HEK293 (cell line): ENCODE measurements around the gene ULBP1.

Experiments used
- CTCF ChIA-PET: fragments of 350-600 bp; formaldehyde crosslinking; extraction: SDS; loops from one replicate; lab custom pipeline; 2021; ENCODE audit warnings: antibody characterized with exemption; lab: Yijun Ruan, JAX
- POLR2A ChIA-PET: fragments of 300-600 bp; formaldehyde crosslinking; extraction: SDS; loops from one replicate; lab custom pipeline; 2020; ENCODE audit warnings: antibody characterized with exemption, inconsistent platforms; lab: Yijun Ruan, JAX
- H3K27ac ChIP-seq: fragments of 200-500 bp; sonication (Bioruptor generic); 2 replicates; pipeline ENCODE4 v1.5.1; 2014; ENCODE audit warnings: low read depth, low read length, control low read depth, inconsistent platforms; ENCODE audit errors: extremely low read depth
- H3K36me3 ChIP-seq, 2 experiments: fragments of 200-500 bp in 1 of 2; sonication (Bioruptor generic) in 1 of 2; 1 replicate in 1 of 2; 2 replicates in 1 of 2; pipeline ENCODE4 v1.5.1; 2014 to 2017; ENCODE audit warnings: inconsistent platforms in 2 of 2, low read length in 2 of 2; ENCODE audit not compliant: control insufficient read depth in 2 of 2, insufficient read depth in 1 of 2
- H3K4me1 ChIP-seq: fragments of 200-500 bp; sonication (Bioruptor generic); 2 replicates; pipeline ENCODE4 v1.5.1; 2014; ENCODE audit warnings: mild to moderate bottlenecking, low read length, inconsistent platforms; ENCODE audit not compliant: control insufficient read depth, insufficient read depth
- H3K4me3 ChIP-seq: 2 replicates; pipeline ENCODE4 v1.5.1; 2011; ENCODE audit warnings: low read depth, mild to moderate bottlenecking, control low read depth, low read length, moderate library complexity
- H3K9me3 ChIP-seq: fragments of 200-500 bp; sonication (Bioruptor generic); 2 replicates; pipeline ENCODE4 v1.5.1; 2014; ENCODE audit warnings: low read depth, low read length, inconsistent platforms; ENCODE audit not compliant: control insufficient read depth, insufficient read depth
- BCL11B ChIP-seq: fragments of 450-650 bp; formaldehyde crosslinking; IDR thresholded peaks from 2 replicates; pipeline ENCODE4 v1.5.1; 2016; ENCODE audit warnings: low read depth, missing biosample characterization, missing genetic modification characterization
- GLIS1 ChIP-seq: fragments of 450-650 bp; formaldehyde crosslinking; IDR thresholded peaks from 2 replicates; pipeline ENCODE4 v1.5.1; 2016; ENCODE audit warnings: missing biosample characterization, missing genetic modification characterization
- IKZF3 ChIP-seq: fragments of 450-650 bp; IDR thresholded peaks from 2 replicates; pipeline ENCODE4 v1.5.0; 2018; ENCODE audit warnings: missing biosample characterization, mild to moderate bottlenecking, missing genetic modification characterization, moderate library complexity
- PBX3 ChIP-seq: sonication (generic); formaldehyde crosslinking; IDR thresholded peaks from 2 replicates; pipeline ENCODE4 v1.8.1; 2022; ENCODE audit warnings: mild to moderate bottlenecking, moderate library complexity, missing genetic modification reagents
- TCF7L2 ChIP-seq: IDR thresholded peaks from 2 replicates; pipeline ENCODE4 v1.6.1; 2011; ENCODE audit warnings: low read depth, mild to moderate bottlenecking, inconsistent platforms, low read length, moderate library complexity, borderline replicate concordance
- YY2 ChIP-seq: fragments of 450-650 bp; formaldehyde crosslinking; IDR thresholded peaks from 2 replicates; pipeline ENCODE4 v1.5.1; 2016; ENCODE audit warnings: missing biosample characterization, missing genetic modification characterization
- ZBTB20 ChIP-seq: fragments of 450-650 bp; formaldehyde crosslinking; IDR thresholded peaks from 2 replicates; pipeline ENCODE4 v1.5.1; 2016; ENCODE audit warnings: missing biosample characterization, missing genetic modification characterization
- ZBTB48 ChIP-seq: fragments of 450-650 bp; formaldehyde crosslinking; IDR thresholded peaks from 2 replicates; pipeline ENCODE4 v1.5.1; 2016; ENCODE audit warnings: missing biosample characterization, missing genetic modification characterization
- ZBTB6 ChIP-seq: fragments of 450-650 bp; formaldehyde crosslinking; IDR thresholded peaks from 2 replicates; pipeline ENCODE4 v1.5.1; 2017; ENCODE audit warnings: missing biosample characterization, missing genetic modification characterization
- ZBTB7A ChIP-seq: fragments of 450-650 bp; formaldehyde crosslinking; IDR thresholded peaks from 2 replicates; pipeline ENCODE4 v1.5.1; 2016; ENCODE audit warnings: low read depth, missing biosample characterization, missing genetic modification characterization
- ZIC2 ChIP-seq: fragments of 450-650 bp; formaldehyde crosslinking; IDR thresholded peaks from 2 replicates; pipeline ENCODE4 v1.5.1; 2016; ENCODE audit warnings: missing biosample characterization, missing genetic modification characterization
- ZNF121 ChIP-seq: fragments of 450-650 bp; formaldehyde crosslinking; IDR thresholded peaks from 2 replicates; pipeline ENCODE4 v1.5.1; 2016; ENCODE audit warnings: missing biosample characterization, missing genetic modification characterization
- ZNF175 ChIP-seq: fragments of 450-650 bp; formaldehyde crosslinking; IDR thresholded peaks from 2 replicates; pipeline ENCODE4 v1.5.1; 2016; ENCODE audit warnings: missing biosample characterization, missing genetic modification characterization
- ZNF2 ChIP-seq: fragments of 450-650 bp; formaldehyde crosslinking; IDR thresholded peaks from 2 replicates; pipeline ENCODE4 v1.5.1; 2016; ENCODE audit warnings: missing biosample characterization, missing genetic modification characterization
- ZNF274 ChIP-seq, 2 experiments: fragments of 200-500 bp in 1 of 2; fragments of 450-650 bp in 1 of 2; sonication (Bioruptor generic) in 1 of 2; formaldehyde crosslinking in 1 of 2; IDR thresholded peaks; 2 replicates each; pipeline versions ENCODE4 v1.5.1 to v1.6.1; 2014 to 2016; ENCODE audit warnings: borderline replicate concordance in 1 of 2, inconsistent platforms in 1 of 2, low read length in 1 of 2, missing biosample characterization in 1 of 2, missing genetic modification characterization in 1 of 2
- ZNF292 ChIP-seq: fragments of 450-650 bp; formaldehyde crosslinking; IDR thresholded peaks from 2 replicates; pipeline ENCODE4 v1.5.1; 2016; ENCODE audit warnings: low read depth, missing biosample characterization, missing genetic modification characterization, borderline replicate concordance
- ZNF302 ChIP-seq: fragments of 450-650 bp; formaldehyde crosslinking; IDR thresholded peaks from 2 replicates; pipeline ENCODE4 v1.5.1; 2016; ENCODE audit warnings: missing biosample characterization, missing genetic modification characterization, low read depth
- ZNF354C ChIP-seq: fragments of 450-650 bp; formaldehyde crosslinking; IDR thresholded peaks from 2 replicates; pipeline ENCODE4 v1.5.1; 2016; ENCODE audit warnings: missing biosample characterization, missing genetic modification characterization, low read depth, borderline replicate concordance
- ZNF521 ChIP-seq: fragments of 450-650 bp; formaldehyde crosslinking; IDR thresholded peaks from 2 replicates; pipeline ENCODE4 v1.5.1; 2017; ENCODE audit warnings: missing biosample characterization, mild to moderate bottlenecking, missing genetic modification characterization
- ZNF530 ChIP-seq: fragments of 450-650 bp; formaldehyde crosslinking; IDR thresholded peaks from 2 replicates; pipeline ENCODE4 v1.5.1; 2016; ENCODE audit warnings: low read depth, missing biosample characterization, missing genetic modification characterization
- ZNF654 ChIP-seq: fragments of 450-650 bp; formaldehyde crosslinking; IDR thresholded peaks from 2 replicates; pipeline ENCODE4 v1.5.1; 2016; ENCODE audit warnings: low read depth, missing biosample characterization, missing genetic modification characterization
- ZNF658 ChIP-seq: fragments of 450-650 bp; formaldehyde crosslinking; IDR thresholded peaks from 2 replicates; pipeline ENCODE4; 2016; ENCODE audit warnings: missing biosample characterization, missing genetic modification characterization
- ZNF704 ChIP-seq: fragments of 450-650 bp; formaldehyde crosslinking; IDR thresholded peaks from 2 replicates; pipeline ENCODE4 v1.5.1; 2016; ENCODE audit warnings: missing biosample characterization, missing genetic modification characterization
- ZNF843 ChIP-seq: fragments of 450-650 bp; formaldehyde crosslinking; IDR thresholded peaks from 2 replicates; pipeline ENCODE4 v1.5.1; 2016; ENCODE audit warnings: missing biosample characterization, missing genetic modification characterization
- ZXDB ChIP-seq: fragments of 450-650 bp; formaldehyde crosslinking; IDR thresholded peaks from 2 replicates; pipeline ENCODE4 v1.5.1; 2016; ENCODE audit warnings: missing biosample characterization, missing genetic modification characterization
- TF ChIP-seq, protein P1 (sequence below): fragments of 450-650 bp; formaldehyde crosslinking; IDR thresholded peaks from 2 replicates; pipeline ENCODE4 v1.5.1; 2016; ENCODE audit warnings: missing biosample characterization, missing genetic modification characterization
- TF ChIP-seq, protein P2 (sequence below): fragments of 450-650 bp; formaldehyde crosslinking; optimal IDR thresholded peaks from 2 replicates; pipeline ENCODE3; 2016; ENCODE audit warnings: missing biosample characterization, mild to moderate bottlenecking, missing genetic modification characterization
- TF ChIP-seq, protein P3 (sequence below): fragments of 450-650 bp; formaldehyde crosslinking; IDR thresholded peaks from 2 replicates; pipeline ENCODE4 v1.5.1; 2016; ENCODE audit warnings: missing biosample characterization, missing genetic modification characterization

Gene ULBP1

DNA sequence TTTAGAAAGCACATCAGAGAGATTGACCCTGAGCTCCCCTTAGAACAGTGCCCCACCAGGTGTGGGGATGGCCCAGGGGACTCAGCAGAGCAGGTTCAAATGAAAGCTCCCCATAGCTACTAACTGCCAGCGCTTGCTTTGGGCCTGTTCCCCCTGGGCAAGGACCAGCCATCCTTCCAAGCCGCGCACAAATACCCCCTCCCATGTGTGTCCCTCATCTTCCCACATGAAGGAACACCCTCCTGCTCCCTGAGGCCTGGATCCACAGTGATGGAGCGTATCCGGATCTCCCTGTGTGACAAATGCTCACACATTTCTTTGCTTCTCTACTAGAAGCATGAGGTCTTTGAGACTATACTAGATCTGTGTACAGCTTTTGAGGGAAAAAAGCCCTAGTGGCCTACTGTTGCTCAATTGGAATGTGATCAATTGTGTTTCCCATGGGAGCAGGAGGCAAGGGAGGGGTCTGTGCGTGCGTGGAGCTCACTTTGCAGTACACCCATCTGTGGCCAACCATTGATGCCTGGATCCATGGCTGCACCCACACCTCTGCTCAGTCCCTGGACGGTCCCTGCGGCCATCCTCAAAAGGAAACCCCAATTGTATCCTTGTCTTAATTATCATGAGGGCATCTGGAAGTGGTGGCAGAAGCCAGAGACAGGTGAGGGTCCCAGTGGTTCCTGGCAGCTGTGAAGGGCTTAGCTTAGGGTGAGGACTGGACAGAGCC is 39.4 kb upstream of the ULBP1 start:
- CTCF ChIA-PET = interaction anchor here (0.6 to 2.5 kb wide), 11 partner anchors 58 to 1411 kb away, joined by 3 to 45 read pairs (median 3); partner anchors contain the start of gene LRP11
- TF ChIP-seq ZNF2 (no peak), BCL11B (tag by site-specific recombination) (no peak), GLIS1 (tag by site-specific recombination) (no peak), IKZF3 (tag by site-specific recombination) (no peak), ZNF175 (tag by site-specific recombination) (no peak), ZNF274 (IDR thresholded peaks at IDR 0.05; ENCODE audit: low read length) (no peak), ZNF274 (tag by site-specific recombination; IDR thresholded peaks at IDR 0.05; ENCODE audit: borderline replicate concordance) (no peak)
- TF ChIP-seq, protein P1, sequence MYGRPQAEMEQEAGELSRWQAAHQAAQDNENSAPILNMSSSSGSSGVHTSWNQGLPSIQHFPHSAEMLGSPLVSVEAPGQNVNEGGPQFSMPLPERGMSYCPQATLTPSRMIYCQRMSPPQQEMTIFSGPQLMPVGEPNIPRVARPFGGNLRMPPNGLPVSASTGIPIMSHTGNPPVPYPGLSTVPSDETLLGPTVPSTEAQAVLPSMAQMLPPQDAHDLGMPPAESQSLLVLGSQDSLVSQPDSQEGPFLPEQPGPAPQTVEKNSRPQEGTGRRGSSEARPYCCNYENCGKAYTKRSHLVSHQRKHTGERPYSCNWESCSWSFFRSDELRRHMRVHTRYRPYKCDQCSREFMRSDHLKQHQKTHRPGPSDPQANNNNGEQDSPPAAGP (tag by site-specific recombination) = no peak
- TF ChIP-seq, protein P2, sequence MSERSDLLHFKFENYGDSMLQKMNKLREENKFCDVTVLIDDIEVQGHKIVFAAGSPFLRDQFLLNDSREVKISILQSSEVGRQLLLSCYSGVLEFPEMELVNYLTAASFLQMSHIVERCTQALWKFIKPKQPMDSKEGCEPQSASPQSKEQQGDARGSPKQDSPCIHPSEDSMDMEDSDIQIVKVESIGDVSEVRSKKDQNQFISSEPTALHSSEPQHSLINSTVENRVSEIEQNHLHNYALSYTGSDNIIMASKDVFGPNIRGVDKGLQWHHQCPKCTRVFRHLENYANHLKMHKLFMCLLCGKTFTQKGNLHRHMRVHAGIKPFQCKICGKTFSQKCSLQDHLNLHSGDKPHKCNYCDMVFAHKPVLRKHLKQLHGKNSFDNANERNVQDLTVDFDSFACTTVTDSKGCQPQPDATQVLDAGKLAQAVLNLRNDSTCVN (tag by site-specific recombination) = no peak
- TF ChIP-seq, protein P3, sequence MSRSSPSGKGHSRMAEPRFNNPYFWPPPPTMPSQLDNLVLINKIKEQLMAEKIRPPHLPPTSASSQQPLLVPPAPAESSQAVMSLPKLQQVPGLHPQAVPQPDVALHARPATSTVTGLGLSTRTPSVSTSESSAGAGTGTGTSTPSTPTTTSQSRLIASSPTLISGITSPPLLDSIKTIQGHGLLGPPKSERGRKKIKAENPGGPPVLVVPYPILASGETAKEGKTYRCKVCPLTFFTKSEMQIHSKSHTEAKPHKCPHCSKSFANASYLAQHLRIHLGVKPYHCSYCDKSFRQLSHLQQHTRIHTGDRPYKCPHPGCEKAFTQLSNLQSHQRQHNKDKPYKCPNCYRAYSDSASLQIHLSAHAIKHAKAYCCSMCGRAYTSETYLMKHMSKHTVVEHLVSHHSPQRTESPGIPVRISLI (tag by site-specific recombination) = no peak

GRCh38 chr6:149924933-149925252 is 38.9 kb upstream of the ULBP1 start:
- CTCF ChIA-PET = interaction anchor here (0.6 to 2.5 kb wide), 10 partner anchors 53 to 1411 kb away, joined by 3 to 45 read pairs (median 4); partner anchors contain the start of gene LRP11
- H3K36me3 ChIP-seq = no peaks in the 10 kb centered on the region
- H3K4me3 ChIP-seq = no peak overlapping the region
- no peak overlapping the region for H3K27ac ChIP-seq
- no peaks in the 10 kb centered on the region for H3K4me1 ChIP-seq
- POLR2A ChIA-PET = interaction anchor here (0.7 to 1.2 kb wide), 2 partner anchors 39 to 144 kb away, joined by 3 to 8 read pairs; partner anchors contain the start of genes ULBP1 and ULBP3
- H3K9me3 ChIP-seq = no peaks in the 10 kb centered on the region
- TF ChIP-seq ZNF354C (tag by site-specific recombination) (no peak), ZNF654 (tag by site-specific recombination) (no peak), ZNF843 (tag by site-specific recombination) (no peak), ZBTB7A (tag by site-specific recombination) (no peak), ZBTB6 (tag by site-specific recombination) (no peak), YY2 (tag by site-specific recombination) (no peak), ZNF302 (tag by site-specific recombination) (no peak), ZNF521 (tag by site-specific recombination) (no peak), ZNF121 (tag by site-specific recombination) (no peak), ZNF704 (no peak), ZNF530 (tag by site-specific recombination) (no peak), ZBTB20 (tag by site-specific recombination) (no peak), ZIC2 (tag by site-specific recombination) (no peak), ZBTB48 (no peak), ZNF292 (no peak), ZNF658 (tag by site-specific recombination) (no peak), TCF7L2 (no peak), ZXDB (no peak), PBX3 (CRISPR knock-in tag) (no peak)

More for the DNA sequence above, 39.4 kb upstream of the ULBP1 start:
- Histone ChIP-seq H3K36me3 (no peaks in the 10 kb centered on the region), H3K4me3 (no peak overlapping the region), H3K9me3 (no peaks in the 10 kb centered on the region), H3K4me1 (no peaks in the 10 kb centered on the region), H3K27ac (no peak overlapping the region)
- POLR2A ChIA-PET = interaction anchor here (0.6 to 1.2 kb wide), 3 partner anchors 36 to 145 kb away, joined by 3 to 8 read pairs (median 4); partner anchors contain the start of genes ULBP1 and ULBP3
